ENCODE results near the gene ABCA3.
"Not testable (repeated sequence)": the region's sequence is repeated elsewhere in the genome, so short reads cannot be mapped to it uniquely, and the experiment has no call there.

ABCA3 gene

GRCh38 chr16:2256531-2257140 lies 83.9 kb downstream of the ABCA3 start:
- no peak for DNase-seq (ENCODE audit: low read depth in 3 of 3)

GRCh38 chr16:2253293-2253692 lies 87.2 kb downstream of the ABCA3 start:
- no peak for DNase-seq (ENCODE audit: low read depth in 3 of 3)

GRCh38 chr16:2252806-2253148 lies 87.8 kb downstream of the ABCA3 start:
- no peak for DNase-seq (ENCODE audit: low read depth in 3 of 3)

- DNase-seq (ENCODE audit: low read depth in 3 of 3), result peak; percentile 74 to 82 (median 79)
Observed at GRCh38 chr16:2251296-2252111, 89.0 kb downstream of the ABCA3 start, which contains the start of gene ECI1. Gene ECI1 (minus strand): TSS chr16:2251587. CDS start chr16:2251566, 21 bp downstream.

GRCh38 chr16:2250652-2251295 lies 89.8 kb downstream of the ABCA3 start:
- DNase-seq (ENCODE audit: low read depth in 3 of 3), result no peak

- no peak for DNase-seq (ENCODE audit: low read depth in 3 of 3)
Observed at GRCh38 chr16:2246301-2246885, 94.1 kb downstream of the ABCA3 start.

- DNase-seq (ENCODE audit: low read depth in 3 of 3), result no peak
Observed at GRCh38 chr16:2244926-2245795, 95.4 kb downstream of the ABCA3 start.

- no peak for DNase-seq (ENCODE audit: low read depth in 3 of 3)
Observed at GRCh38 chr16:2244301-2244700, 96.2 kb downstream of the ABCA3 start.

- DNase-seq (ENCODE audit: low read depth in 3 of 3), result no peak
Observed at GRCh38 chr16:2243781-2244180, 96.7 kb downstream of the ABCA3 start.

GRCh38 chr16:2243031-2243528 lies 97.4 kb downstream of the ABCA3 start:
- no peak for DNase-seq (ENCODE audit: low read depth in 3 of 3)

GRCh38 chr16:2242598-2242997 lies 97.9 kb downstream of the ABCA3 start:
- no peak for DNase-seq (ENCODE audit: low read depth in 3 of 3)

GRCh38 chr16:2240331-2240730 lies 100.2 kb downstream of the ABCA3 start:
- DNase-seq (ENCODE audit: low read depth in 3 of 3), result not testable (repeated sequence)

GRCh38 chr16:2238838-2239675 lies 101.5 kb downstream of the ABCA3 start:
- no peak for DNase-seq (ENCODE audit: low read depth in 3 of 3)

GRCh38 chr16:2238150-2238837 lies 102.2 kb downstream of the ABCA3 start:
- DNase-seq (ENCODE audit: low read depth in 3 of 3), result no peak

GRCh38 chr16:2237493-2238149 lies 102.9 kb downstream of the ABCA3 start:
- DNase-seq (ENCODE audit: low read depth in 3 of 3), result no peak

GRCh38 chr16:2237102-2237482 lies 103.4 kb downstream of the ABCA3 start:
- DNase-seq (ENCODE audit: low read depth in 3 of 3), result no peak

- no peak for DNase-seq (ENCODE audit: low read depth in 3 of 3)
Observed at GRCh38 chr16:2236337-2237101, 104.0 kb downstream of the ABCA3 start, which contains the start of gene DNASE1L2. Gene DNASE1L2 (plus strand): TSS chr16:2236444. CDS start chr16:2236817, 373 bp downstream.

- no peak for DNase-seq (ENCODE audit: low read depth in 3 of 3)
Observed at GRCh38 chr16:2235695-2236336, 104.7 kb downstream of the ABCA3 start.

Measured in stimulated activated CD4-positive, alpha-beta T cell treated with anti-CD3 and anti-CD28 coated beads, TNF-alpha, amount 100 ng/mL, for 48 hours (primary cell).